GM12873 (cell line): ENCODE measurements around the gene TASP1.

ENCODE experiments used
- TF ChIP-seq, protein P1 (sequence below): IDR thresholded peaks from 2 replicates; pipeline ENCODE4 v1.5.1; 2012; ENCODE audit warnings: low read depth, mild to moderate bottlenecking, moderate library complexity, low read length, control low read depth; ENCODE audit not compliant: insufficient read depth; ENCODE audit errors: missing control alignments

Gene TASP1

DNA sequence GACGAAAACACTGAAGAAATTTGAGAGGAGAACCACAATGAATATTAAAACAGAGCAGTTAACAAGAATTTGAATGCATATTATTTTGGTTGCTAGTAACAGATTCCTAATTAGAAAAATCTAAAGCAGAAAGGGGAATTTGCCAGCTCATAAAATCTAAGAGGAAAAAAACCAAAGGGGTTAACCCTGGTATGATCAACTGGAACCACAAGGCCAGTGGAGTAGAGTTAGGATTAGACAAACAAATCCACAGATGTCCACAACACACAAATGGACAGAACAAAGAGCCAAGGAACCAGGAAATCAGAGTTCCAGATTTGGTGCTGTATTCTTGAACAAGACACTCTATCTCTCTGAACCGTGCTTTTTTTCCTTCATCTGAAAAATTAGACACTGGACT lies 195.0 kb downstream of the TASP1 start:
- TF ChIP-seq, protein P1, sequence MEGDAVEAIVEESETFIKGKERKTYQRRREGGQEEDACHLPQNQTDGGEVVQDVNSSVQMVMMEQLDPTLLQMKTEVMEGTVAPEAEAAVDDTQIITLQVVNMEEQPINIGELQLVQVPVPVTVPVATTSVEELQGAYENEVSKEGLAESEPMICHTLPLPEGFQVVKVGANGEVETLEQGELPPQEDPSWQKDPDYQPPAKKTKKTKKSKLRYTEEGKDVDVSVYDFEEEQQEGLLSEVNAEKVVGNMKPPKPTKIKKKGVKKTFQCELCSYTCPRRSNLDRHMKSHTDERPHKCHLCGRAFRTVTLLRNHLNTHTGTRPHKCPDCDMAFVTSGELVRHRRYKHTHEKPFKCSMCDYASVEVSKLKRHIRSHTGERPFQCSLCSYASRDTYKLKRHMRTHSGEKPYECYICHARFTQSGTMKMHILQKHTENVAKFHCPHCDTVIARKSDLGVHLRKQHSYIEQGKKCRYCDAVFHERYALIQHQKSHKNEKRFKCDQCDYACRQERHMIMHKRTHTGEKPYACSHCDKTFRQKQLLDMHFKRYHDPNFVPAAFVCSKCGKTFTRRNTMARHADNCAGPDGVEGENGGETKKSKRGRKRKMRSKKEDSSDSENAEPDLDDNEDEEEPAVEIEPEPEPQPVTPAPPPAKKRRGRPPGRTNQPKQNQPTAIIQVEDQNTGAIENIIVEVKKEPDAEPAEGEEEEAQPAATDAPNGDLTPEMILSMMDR, result no peak

DNA sequence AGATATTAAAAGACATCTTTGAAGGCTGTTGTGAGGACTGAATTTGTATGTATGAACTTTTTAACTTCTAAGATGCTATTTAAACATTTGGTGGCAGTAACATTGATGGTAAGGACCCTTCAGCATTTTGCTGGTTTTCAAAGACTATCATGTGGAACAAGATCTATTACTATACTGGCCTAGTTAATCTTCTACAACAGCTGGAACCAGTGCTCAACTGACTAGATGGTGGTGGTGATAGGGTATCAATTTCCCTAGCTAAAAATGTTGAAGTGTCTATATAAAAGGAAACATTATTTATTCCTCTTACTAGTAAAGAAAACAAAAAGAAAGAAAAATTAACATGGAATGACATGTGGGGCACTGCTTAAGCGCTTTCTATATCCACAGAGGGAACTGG lies 195.7 kb downstream of the TASP1 start:
- TF ChIP-seq, protein P1, result no peak

DNA sequence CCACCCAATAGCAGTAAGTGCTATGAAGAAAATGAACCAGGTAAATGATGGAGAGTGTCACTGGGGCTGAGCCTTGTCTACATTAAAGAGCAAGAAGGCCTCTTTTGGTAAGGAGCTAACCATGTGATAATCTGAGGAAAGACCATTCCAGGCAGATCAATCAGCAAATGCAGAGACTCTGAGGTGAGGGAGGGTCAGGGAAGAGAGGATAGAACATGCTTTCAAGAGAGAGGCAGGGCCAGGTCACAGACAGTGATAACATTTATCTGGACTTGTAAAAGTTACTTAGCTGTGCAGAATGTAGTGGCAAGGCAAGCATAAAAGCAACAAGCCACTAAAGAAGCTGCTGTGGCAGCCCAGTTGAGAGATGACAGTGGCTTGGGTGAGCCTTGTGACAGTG lies 197.3 kb downstream of the TASP1 start:
- TF ChIP-seq, protein P1, result no peak

DNA sequence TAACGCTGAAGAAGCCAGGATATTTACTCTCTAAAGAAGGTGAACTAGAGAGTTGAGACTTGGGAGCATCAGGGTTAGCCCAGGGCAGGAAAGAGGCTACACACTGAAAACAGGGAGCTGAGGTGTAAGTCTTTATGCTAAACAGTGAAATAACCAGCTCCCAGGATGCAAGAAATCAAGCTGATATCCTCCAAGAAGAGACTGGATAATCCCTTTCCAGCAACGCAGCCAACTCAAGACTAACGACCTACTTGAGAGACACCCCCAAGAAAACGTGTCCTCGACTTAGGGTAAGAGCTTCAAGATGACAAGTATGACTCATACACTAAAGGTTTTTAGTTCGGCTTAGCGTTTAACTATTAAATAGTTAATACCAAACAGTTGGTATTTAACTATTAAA lies 202.2 kb downstream of the TASP1 start:
- TF ChIP-seq, protein P1, result no peak

DNA sequence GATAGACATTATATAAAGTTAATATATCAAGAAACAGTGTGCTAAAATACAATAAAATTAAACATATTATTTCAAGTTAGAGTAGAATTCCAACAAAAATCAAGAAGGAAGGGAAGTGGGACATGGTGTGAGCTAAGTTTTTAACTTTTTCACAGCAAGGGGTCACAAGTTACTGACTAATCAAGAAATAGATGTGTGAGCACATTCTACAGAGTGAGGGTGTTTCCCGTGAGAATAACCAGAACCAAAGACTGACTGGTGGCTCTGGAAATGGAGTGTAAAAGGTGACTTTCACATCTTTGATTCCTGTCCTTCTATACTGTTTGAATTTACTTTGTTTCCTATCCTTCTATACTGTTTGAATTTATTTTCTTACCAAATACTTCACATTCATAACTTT lies 206.6 kb downstream of the TASP1 start:
- TF ChIP-seq, protein P1, result no peak

DNA sequence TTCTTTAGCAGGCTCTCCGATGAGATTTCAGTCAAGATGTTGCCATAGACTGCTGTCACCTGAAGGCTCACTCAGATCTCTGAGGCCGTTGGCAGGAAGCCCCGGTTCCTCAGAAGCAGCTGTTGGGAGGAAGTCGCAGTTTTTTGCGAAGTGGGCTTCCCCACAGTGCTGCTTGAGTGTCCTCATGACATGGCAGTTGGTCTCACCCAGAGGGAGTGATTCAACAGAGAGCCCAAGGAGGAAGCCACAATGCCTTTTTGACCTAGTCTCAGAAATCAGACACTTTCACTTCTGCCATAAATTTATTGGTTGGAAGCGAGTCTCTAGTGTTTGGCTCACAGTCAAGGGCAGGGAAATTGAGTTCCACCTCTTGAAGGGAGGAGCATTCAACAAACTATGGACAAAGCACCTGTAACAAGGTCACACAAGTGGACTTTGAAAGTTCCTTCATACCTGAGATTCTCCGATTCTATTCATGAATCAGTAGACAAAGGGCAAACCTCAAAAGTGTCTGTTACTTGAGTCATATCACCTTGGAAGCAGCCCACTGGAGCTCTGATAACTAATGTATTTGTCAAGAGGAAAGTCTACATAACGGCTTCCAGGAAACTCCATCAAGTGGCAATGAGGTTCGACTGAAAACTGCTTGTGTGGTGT lies 208.3 kb downstream of the TASP1 start:
- TF ChIP-seq, protein P1, result no peak

DNA sequence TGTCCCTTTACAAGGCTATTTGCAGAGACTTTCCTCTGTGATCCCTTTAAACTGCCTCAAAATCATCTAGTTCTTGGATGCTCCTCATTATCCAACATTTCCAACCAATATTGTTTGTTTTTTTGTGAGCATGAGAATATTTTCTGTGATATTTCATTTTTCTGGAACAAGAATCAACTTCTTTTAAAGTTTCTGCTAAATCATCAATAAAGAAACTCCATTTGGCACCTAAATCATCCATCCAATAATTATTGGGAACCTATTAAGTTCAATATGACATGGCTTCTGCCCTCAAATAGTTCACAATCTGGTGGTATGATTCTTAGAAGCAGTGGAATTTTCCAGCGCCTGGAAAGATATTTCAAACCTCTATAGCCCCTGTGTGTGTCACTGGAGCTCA lies 210.0 kb downstream of the TASP1 start:
- TF ChIP-seq, protein P1, result no peak
